HepG2 (cell line): ENCODE measurements around the gene TUBB3. TPM values are rescaled to one million over a fixed set of nuclear protein-coding genes. Genes with fewer than 3 reads are reported as not detected.

Experiments used
- ATAC-seq: fragments of 200-7000 bp; cut with Tn5 transposase; 3 replicates; pipeline ENCODE4 v1.9.1; 2020; ENCODE audit warnings: mild to moderate bottlenecking, moderate library complexity
- BruUV-seq: library from RNA; stranded (reverse); fragments of 400-500 nt; replicated peaks from 2 replicates; lab custom pipeline; 2021; lab: Mats Ljungman, UMichigan
- CTCF ChIA-PET: fragments of 300-600 bp; formaldehyde crosslinking; extraction: SDS; loops from one replicate; lab custom pipeline; 2021; ENCODE audit warnings: low total read pairs, inconsistent platforms, low intra/inter-chr PET ratio; lab: Yijun Ruan, JAX
- POLR2A ChIA-PET: fragments of 350-600 bp; sonication (Branson Sonifier 250); formaldehyde crosslinking; loops from one replicate; lab custom pipeline; 2020; ENCODE audit warnings: antibody characterized with exemption, inconsistent platforms; lab: Yijun Ruan, JAX
- DNase-seq: peaks from one replicate; pipeline ENCODE4 v3.0.0-alpha.2; 2015; ENCODE audit warnings: low spot score
- FAIRE-seq: peaks from 3 replicates; lab custom pipeline; 2011; peaks lifted over from hg19 to GRCh38; lab: Jason Lieb, UNC
- H2AFZ ChIP-seq: one replicate; pipeline ENCODE4 v1.6.1; 2011; ENCODE audit warnings: low read length, inconsistent platforms
- H3K27ac ChIP-seq: fragments of 300-600 bp; 3 replicates; pipeline ENCODE4 v1.8.0; 2011; ENCODE audit warnings: mixed run types, mild to moderate bottlenecking, mixed read lengths, low read length, inconsistent platforms; ENCODE audit not compliant: insufficient read depth; ENCODE audit errors: extremely low read length
- H3K27me3 ChIP-seq, 2 experiments: fragments of 200-600 bp in 1 of 2; 2 replicates in 1 of 2; 3 replicates in 1 of 2; pipeline versions ENCODE4 v1.6.0 to v1.8.0; 2011; ENCODE audit warnings: low read length in 2 of 2, mild to moderate bottlenecking in 2 of 2, moderate library complexity in 2 of 2, inconsistent platforms in 1 of 2; ENCODE audit not compliant: insufficient read depth in 2 of 2, control insufficient read depth in 1 of 2
- H3K36me3 ChIP-seq, 2 experiments: fragments of 200-600 bp in 1 of 2; replicated peaks in 1 of 2; 2 replicates in 1 of 2; 3 replicates in 1 of 2; pipeline versions ENCODE4 v1.5.1 to v1.8.0; 2011; ENCODE audit warnings: low read length in 2 of 2, inconsistent platforms in 1 of 2; ENCODE audit not compliant: insufficient read depth in 2 of 2, control insufficient read depth in 1 of 2
- H3K4me1 ChIP-seq: 2 replicates; pipeline ENCODE4 v1.5.1; 2012; ENCODE audit warnings: low read length, inconsistent platforms; ENCODE audit not compliant: insufficient read depth
- H3K4me2 ChIP-seq: 2 replicates; pipeline ENCODE4 v1.6.0; 2011; ENCODE audit warnings: low read depth, low read length, inconsistent platforms
- H3K4me3 ChIP-seq, 3 experiments: fragments of 200-600 bp in 1 of 3; sonication (generic), shearing (Covaris generic) in 1 of 3; replicated peaks in 1 of 3; 2 replicates each; pipeline ENCODE4 v1.5.1; 2011 to 2016; ENCODE audit warnings: low read length in 3 of 3, inconsistent platforms in 2 of 3, low read depth in 2 of 3, mild to moderate bottlenecking in 2 of 3, control low read depth in 1 of 3, mixed read lengths in 1 of 3; ENCODE audit not compliant: insufficient read depth in 1 of 3
- H3K79me2 ChIP-seq: one replicate; pipeline ENCODE4 v1.6.1; 2011; ENCODE audit warnings: low read length, inconsistent platforms; ENCODE audit not compliant: insufficient read depth
- H3K9ac ChIP-seq: 2 replicates; pipeline ENCODE4 v1.6.0; 2011; ENCODE audit warnings: mild to moderate bottlenecking, low read depth, low read length, inconsistent platforms; ENCODE audit not compliant: insufficient read depth
- H3K9me3 ChIP-seq: 2 replicates; pipeline ENCODE4 v1.5.1; 2012; ENCODE audit warnings: mild to moderate bottlenecking, low read length
- H4K20me1 ChIP-seq: 2 replicates; pipeline ENCODE4 v1.6.0; 2011; ENCODE audit warnings: inconsistent platforms, mild to moderate bottlenecking, low read length, moderate library complexity; ENCODE audit not compliant: insufficient read depth
- AGO2 ChIP-seq: fragments of 200-400 bp; formaldehyde crosslinking; optimal IDR thresholded peaks from 2 replicates; pipeline ENCODE3; 2017; ENCODE audit warnings: mild to moderate bottlenecking, low read depth, low read length, moderate library complexity
- RBFOX2 ChIP-seq: fragments of 200-400 bp; formaldehyde crosslinking; IDR thresholded peaks from 2 replicates; pipeline ENCODE4 v1.6.1; 2017; ENCODE audit warnings: low read depth, mild to moderate bottlenecking, low read length
- ZHX2 ChIP-seq, 2 experiments: sonication (generic) in 1 of 2; formaldehyde crosslinking in 1 of 2; IDR thresholded peaks; 2 replicates each; pipeline versions ENCODE4 v1.6.1 to v1.9.0; 2014 to 2022; ENCODE audit warnings: antibody characterized with exemption in 1 of 2, borderline replicate concordance in 1 of 2, inconsistent platforms in 1 of 2, low read depth in 1 of 2, missing genetic modification reagents in 1 of 2
- ZNF761 ChIP-seq: sonication (generic); formaldehyde crosslinking; conservative IDR thresholded peaks from 2 replicates; pipeline ENCODE4 v1.4.0; 2020; ENCODE audit warnings: mild to moderate bottlenecking, missing genetic modification reagents
- WGBS: methylation state at CpG from one replicate; pipeline ENCODE4 v1.1.6; 2017; ENCODE audit warnings: low lambda C conversion rate; 5-methylcytosine and 5-hydroxymethylcytosine counted together
- in situ Hi-C: cut with HindIII; loops from 2 replicates; pipeline ENCODE4 v1.10.0; 2017; ENCODE audit warnings: low pct_unique_long_range_greater_than_20kb; ENCODE audit not compliant: extremely low pct_ligation_motif_present
- intact Hi-C: fragments of 100-400 bp; cut with micrococcal nuclease; formaldehyde crosslinking; loops from one replicate; pipeline ENCODE4 v1.10.0; 2022; ENCODE audit not compliant: unreplicated experiment
- polyA plus RNA-seq, 8 experiments: library from polyadenylated mRNA; depleted of rRNA in 3 of 8; stranded (reverse) in 7 of 8; unstranded in 1 of 8; fragments of >200 nt; fragmentation: Illumina TruSeq in 4 of 8; extraction: Trizol in 4 of 8; gene quantifications; 2 replicates each; pipeline versions ENCODE4 v1.2.1 to v1.2.3, GENCODE V29; 2011 to 2016; ENCODE audit warnings: low read depth in 4 of 8, missing spikeins in 1 of 8, mixed read lengths in 1 of 8; ENCODE audit not compliant: insufficient read depth in 1 of 8
- total RNA-seq, 5 experiments: library from RNA; depleted of rRNA; stranded (reverse); fragments of >200 nt; fragmentation: Illumina TruSeq; extraction: Trizol; gene quantifications; 2 replicates each; pipeline ENCODE4 v1.2.3, GENCODE V29; 2016; ENCODE audit warnings: low read depth in 1 of 5

Gene TUBB3
- total and polyA plus RNA-seq, 2 of the 13 experiments (the other 11 are each of a cell fraction or from before 2014, with no cell fraction given): 110 to 185 TPM

DNA sequence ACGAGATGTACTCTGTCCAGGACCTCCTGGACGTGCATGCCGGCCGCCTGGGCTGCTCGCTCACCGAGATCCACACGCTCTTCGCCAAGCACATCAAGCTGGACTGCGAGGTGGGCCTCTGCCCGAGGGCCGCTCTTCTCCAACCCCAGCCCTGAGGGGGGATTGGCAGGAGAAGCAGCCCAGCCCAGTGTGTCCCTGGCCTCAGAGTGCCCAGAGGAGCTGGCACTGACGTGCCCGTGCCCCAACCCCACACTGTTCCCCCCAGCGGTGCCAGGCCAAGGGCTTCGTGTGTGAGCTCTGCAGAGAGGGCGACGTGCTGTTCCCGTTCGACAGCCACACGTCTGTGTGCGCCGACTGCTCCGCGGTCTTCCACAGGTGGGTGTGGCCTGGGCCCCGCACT, 41.1 kb downstream of the TUBB3 start:
- Histone ChIP-seq H3K4me2 (no peak overlapping the region), H3K27me3 (no peaks in the 10 kb centered on the region), H3K9me3 (no peaks in the 10 kb centered on the region), H3K27ac (no peak overlapping the region), H2AFZ (no peak overlapping the region), H3K79me2 (no peaks in the 10 kb centered on the region), H3K4me1 (no peaks in the 10 kb centered on the region), H3K9ac (no peak overlapping the region), H4K20me1 (no peaks in the 10 kb centered on the region), H3K4me3 (no peak overlapping the region), H3K36me3 (peaks cover 13 to 16% of the 10 kb centered on the region in 2 experiments; a peak in 4 of 5 replicates)
- no peak for ATAC-seq
- POLR2A ChIA-PET: interaction anchor here (1.3 kb wide), 1 partner anchor 10 kb away, joined by 5 read pairs; no protein-coding TSS in a partner anchor
- no TSS peak for BruUV-seq
- FAIRE-seq: no peak
- in situ Hi-C loops: no loop called here
- 96% methylated on average over 17 of the region's 25 CpGs for WGBS
- CTCF ChIA-PET: no interaction called here
- DNase-seq: no peak
- intact Hi-C loops: no loop called here
- TF ChIP-seq RBFOX2 (0 out of 2 replicates have a peak, but pooled peaks have one; percentile 23), ZHX2 (IDR thresholded peaks at IDR 0.05; ENCODE audit: low read depth) (no peak), ZHX2 (CRISPR knock-in tag; IDR thresholded peaks at IDR 0.05; ENCODE audit: borderline replicate concordance) (no peak), AGO2 (peak; percentile 72), ZNF761 (CRISPR knock-in tag) (no peak)
